ENCODE results near the gene MBD3L2.
"Not testable (repeated sequence)": the region's sequence is repeated elsewhere in the genome, so short reads cannot be mapped to it uniquely, and the experiment has no call there.

The MBD3L2 gene

DNA sequence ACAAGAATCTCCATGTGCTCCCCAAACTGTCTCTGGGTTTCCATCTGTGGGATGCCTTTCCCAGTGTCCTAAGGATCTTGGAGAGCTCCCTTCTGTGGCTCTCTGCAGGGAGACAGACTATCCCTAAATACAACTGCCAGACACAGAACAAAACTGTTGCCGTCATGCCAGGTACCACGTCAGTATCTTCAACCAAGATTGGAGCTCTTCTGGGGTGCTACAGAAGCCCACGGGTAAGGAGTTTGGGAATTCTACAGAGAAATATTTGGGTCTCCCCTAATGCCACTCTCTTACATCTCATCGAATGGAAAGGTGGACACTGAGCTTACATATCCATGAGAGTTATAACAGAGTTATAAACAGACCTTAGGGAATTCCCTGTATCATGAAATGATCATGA is 14.2 kb downstream of the MBD3L2 start:
- no peak for DNase-seq

- no peak for DNase-seq
Measured at GRCh38 chr19:7063764-7064418, 14.8 kb downstream of the MBD3L2 start.

DNA sequence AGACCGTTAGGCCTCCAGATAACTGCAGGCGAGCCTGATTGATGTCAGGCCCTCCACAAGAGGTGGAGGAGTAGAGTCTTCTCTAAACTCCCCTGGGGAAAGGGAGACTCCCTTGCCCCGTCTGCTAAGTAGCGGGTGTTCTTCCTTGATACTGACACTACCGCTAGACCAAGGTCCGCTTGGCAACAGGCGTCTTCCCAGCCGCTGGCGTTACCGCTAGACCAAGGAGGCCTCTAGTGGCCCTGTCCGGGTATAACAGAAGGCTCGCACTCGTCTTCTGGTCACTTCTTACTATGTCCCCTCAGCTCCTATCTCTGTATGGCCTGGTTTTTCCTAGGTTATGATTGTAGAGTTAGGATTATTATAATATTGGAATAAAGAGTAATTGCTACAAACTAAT is 18.0 kb downstream of the MBD3L2 start:
- DNase-seq = not testable (repeated sequence)

- no peak for DNase-seq
Measured at GRCh38 chr19:7067716-7068115, 18.6 kb downstream of the MBD3L2 start.

- no peak for DNase-seq
Measured at GRCh38 chr19:7068599-7068998, 19.5 kb downstream of the MBD3L2 start.

- DNase-seq = peak; percentile 88
Measured at GRCh38 chr19:7069042-7069903, 20.2 kb downstream of the MBD3L2 start, which contains the start of gene ZNF557. ZNF557 (plus strand) TSS chr19:7069703; CDS start chr19:7075075, 5,372 bp downstream.

DNA sequence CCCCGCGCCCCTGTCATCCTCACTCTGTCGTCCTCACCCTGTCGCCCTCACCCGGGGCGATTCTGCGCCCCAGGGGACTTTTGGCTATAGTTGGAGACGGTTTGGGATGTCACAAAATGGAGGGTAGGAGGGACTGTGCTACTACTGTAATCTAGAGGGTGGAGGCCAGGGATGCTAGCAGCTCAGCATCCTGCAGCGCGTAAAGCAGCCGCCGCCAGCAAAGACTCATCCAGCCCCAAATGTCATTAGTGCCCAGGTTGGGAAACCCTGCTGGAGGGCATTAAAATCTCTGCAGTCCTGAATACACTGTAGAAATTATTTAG is 20.7 kb downstream of the MBD3L2 start:
- no peak for DNase-seq

- DNase-seq = no peak
Measured at GRCh38 chr19:7072541-7072940, 23.4 kb downstream of the MBD3L2 start.

DNA sequence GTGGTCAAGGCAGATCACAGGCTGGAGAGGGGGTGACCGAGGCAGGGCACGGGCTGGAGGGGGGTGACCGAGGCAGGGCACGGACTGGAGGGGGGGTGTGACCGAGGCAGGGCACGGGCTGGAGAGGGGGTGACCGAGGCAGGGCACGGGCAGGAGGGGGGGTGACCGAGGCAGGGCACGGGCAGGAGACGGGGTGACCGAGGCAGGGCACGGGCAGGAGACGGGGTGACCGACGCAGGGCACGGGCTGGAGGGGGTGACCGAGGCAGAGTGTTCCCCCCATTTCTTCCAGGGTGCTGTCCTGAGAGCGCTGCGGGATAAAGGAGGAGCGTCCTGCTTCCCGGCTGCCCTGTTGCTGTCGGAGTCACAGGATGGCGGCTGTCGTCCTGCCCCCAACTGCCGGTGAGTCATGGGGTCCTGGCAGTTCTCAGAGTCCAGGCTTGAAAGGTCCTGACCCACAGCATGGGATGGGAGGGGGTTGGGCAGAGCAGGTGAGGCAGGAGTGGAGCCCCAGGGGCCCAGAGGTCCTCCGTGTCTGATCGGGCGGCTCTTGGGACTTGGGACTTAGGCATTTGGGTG is 25.7 kb downstream of the MBD3L2 start:
- DNase-seq = no peak

DNA sequence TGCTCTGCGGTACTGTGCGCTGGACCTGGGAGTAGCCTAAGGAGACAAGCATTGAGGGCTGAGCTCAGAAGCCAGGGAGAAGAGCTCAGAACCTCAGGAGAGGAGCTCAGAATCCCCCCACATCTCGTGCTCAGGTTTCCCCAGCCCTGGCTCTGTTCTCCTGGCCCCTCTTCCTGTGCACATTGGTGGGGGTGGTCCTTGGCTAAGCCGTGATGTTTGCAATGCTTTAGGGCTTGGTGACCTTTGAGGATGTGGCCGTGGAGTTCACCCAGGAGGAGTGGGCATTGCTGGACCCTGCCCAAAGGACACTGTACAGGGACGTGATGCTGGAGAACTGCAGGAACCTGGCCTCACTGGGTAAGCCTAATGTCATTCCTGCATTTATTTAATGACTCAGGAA is 27.0 kb downstream of the MBD3L2 start:
- DNase-seq = no peak

DNA sequence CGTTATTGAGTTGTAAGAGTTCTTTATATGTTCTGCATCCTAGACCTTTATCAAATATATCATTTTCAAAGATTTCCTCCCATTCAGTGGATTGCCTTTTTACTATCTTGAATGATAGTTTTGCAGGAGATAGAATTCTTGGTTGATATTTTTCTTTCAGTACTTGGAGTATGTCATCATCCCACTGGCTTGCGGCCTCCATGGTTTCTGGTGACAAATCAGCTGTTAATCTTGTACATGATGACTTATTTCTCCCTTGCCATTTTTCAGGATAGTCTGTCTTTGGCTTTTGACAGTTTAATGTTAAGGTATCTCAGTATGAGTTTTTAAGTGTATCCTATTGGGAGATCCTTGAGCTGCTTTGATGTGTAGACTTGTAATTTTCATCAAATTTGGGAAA is 28.9 kb downstream of the MBD3L2 start:
- no peak for DNase-seq

DNA sequence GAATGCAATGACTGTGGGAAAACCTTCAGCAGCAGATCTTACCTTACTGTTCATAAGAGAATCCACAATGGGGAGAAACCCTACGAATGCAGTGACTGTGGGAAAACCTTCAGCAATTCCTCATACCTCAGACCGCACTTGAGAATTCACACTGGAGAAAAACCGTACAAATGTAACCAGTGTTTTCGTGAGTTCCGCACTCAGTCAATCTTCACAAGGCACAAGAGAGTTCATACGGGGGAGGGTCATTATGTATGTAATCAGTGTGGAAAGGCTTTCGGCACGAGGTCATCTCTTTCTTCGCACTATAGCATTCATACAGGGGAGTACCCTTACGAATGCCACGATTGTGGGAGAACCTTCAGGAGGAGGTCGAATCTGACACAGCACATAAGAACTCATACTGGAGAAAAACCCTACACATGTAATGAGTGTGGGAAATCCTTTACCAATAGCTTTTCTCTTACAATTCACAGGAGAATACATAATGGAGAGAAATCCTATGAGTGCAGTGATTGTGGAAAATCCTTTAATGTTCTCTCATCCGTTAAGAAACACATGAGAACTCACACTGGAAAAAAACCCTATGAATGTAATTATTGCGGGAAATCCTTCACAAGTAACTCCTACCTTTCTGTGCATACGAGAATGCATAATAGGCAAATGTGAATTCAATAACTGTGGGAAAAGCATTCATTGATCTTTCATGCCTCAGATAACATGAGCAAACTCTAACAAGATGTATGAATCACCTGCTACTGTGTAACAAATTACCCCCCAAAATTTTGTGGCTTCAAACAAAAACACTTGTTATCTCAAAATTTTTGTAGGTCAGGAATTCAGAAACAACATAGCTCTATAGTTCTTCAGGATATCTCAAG is 34.2 kb downstream of the MBD3L2 start:
- no peak for DNase-seq

DNA sequence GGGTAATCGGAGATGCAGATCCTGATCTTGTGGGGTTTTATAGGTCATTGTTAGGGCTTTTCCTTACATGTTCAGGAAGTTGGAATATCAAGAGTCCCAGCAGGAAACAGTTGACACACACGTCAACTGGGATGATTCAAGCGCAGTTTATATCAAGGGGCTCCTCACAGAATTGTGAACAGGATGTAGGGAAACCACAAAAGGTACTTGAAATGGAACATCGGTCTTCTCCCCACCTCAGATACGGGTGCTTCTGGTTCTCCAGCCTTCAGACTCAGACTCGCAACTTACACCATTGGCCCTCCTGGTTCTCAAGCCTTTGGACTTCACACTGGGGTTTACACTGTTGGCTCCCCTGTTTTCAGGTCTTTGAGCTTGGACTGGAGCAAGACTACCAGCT is 39.9 kb downstream of the MBD3L2 start:
- DNase-seq = no peak

DNA sequence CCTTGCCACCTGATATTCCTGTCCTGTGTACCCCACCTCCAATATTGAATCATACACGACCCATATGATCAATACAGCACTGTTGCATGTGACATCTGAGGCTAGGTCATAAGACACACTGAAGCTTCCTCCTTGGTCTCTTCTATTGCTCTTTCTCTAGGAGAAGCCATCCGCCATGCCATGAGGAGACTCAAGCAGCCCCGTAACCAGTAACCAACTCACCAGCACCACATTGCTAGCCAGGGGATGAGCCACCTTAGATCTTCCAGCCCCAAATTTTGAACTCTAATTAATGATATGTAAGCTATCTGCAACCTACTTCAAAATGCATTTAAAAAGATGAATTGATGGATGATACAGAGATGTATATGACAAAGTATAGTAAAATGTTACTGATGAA is 49.0 kb downstream of the MBD3L2 start:
- DNase-seq = no peak

DNA sequence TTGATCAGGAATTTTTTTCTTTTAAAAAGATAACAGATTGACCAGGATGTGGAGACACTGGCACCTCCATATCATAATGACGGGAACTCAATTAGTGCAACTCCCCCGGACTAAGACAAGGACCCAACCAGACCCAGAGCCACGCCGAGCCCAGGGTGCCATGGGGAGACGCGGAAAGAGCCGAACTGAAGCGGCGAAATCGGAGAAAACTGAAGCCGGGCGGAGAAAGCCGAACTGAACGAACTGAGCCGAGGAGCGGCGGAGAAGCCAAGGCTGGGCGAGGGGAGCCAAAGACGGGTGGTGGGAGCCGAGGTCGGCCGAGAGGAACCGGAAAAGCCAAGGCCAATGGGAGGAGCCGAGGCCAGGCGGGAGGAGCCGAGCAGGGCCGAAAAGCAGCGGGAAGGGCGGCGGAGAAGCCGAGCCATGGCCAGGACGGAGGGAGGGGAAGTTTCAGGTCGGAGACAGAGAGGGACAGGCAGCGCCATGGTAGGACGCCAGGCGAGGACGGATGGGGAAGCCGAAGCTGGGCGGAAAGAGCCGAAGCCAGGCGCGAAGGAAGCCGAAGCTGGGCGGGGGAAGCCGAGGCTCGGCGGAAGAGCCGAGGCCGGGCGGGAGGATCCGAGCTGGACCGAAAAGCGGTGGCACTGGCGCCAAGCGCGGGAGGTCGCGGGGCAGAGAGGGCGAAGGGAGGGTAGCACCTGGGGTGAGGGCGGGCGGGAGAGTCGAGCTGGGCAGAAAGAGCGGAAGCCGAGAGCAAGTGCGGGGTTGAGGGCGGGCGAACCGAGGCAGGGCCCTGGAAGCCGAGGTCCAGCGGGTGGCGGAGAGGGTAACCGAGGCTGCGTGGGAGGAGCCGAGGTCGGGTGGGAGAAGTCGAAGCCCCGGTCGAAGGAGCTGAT is 49.8 kb downstream of the MBD3L2 start:
- peak; percentile 87 for DNase-seq

DNA sequence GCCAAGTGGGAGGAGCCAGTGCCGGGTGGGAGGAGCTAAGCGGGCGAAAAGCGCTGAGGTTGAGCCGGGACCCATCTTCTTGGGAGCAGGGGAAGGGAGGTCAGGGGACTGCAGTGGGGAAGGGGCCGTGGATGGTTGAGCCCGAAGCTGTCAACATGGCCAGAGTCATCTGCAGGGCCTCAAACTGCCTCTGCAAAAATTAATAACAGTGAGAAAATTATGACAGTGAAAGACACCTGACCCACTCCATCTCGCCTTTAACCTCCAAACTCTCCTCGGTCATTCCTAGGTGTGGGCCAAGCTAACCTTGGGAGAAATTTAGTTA is 50.4 kb downstream of the MBD3L2 start:
- no peak for DNase-seq
